ENCODE data around the gene TCF4.

DNA sequence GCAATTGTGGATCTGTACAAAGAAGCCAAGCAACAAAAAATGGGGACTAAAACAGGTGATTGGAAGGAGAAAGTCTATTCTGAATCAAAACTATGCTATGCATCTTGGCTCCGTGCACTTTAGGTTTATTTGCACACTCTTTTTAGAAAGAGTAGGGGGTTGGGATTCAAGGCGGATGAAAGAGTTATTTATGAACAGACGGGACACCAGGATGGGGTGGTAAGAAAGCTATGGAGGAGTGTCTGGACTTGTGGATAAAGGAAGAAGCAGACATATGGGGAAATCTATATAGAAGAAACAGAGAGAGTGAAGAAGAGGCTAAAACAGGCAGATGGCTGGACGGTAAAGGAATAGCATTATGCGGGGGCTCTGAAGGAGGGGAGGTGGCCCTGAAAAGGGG, 57.8 kb downstream of the TCF4 start:
- TF ChIP-seq, protein P1, sequence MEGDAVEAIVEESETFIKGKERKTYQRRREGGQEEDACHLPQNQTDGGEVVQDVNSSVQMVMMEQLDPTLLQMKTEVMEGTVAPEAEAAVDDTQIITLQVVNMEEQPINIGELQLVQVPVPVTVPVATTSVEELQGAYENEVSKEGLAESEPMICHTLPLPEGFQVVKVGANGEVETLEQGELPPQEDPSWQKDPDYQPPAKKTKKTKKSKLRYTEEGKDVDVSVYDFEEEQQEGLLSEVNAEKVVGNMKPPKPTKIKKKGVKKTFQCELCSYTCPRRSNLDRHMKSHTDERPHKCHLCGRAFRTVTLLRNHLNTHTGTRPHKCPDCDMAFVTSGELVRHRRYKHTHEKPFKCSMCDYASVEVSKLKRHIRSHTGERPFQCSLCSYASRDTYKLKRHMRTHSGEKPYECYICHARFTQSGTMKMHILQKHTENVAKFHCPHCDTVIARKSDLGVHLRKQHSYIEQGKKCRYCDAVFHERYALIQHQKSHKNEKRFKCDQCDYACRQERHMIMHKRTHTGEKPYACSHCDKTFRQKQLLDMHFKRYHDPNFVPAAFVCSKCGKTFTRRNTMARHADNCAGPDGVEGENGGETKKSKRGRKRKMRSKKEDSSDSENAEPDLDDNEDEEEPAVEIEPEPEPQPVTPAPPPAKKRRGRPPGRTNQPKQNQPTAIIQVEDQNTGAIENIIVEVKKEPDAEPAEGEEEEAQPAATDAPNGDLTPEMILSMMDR (conservative IDR thresholded peaks at IDR 0.05; ENCODE audit: low read depth, low read length) = no peak
- TF ChIP-seq EZH2 (IDR thresholded peaks at IDR 0.05; ENCODE audit: borderline replicate concordance, low read depth, low read length, poor library complexity, severe bottlenecking) = no peak

Data from A673 (cell line).